Activated CD8-positive, alpha-beta memory T cell treated with anti-CD3 and anti-CD28 coated beads for 1 hour (primary cell): ENCODE results near the gene LRRC3B.
"Not testable (repeated sequence)": the region's sequence is repeated elsewhere in the genome, so short reads cannot be mapped to it uniquely, and the experiment has no call there.

Experiments used
- DNase-seq, 2 donors: peaks; one replicate each; pipeline ENCODE4 v3.0.0-alpha.2; 2020; ENCODE audit warnings: low read depth in 1 of 2; ENCODE audit errors: extremely low read depth in 1 of 2

LRRC3B gene, protein sequence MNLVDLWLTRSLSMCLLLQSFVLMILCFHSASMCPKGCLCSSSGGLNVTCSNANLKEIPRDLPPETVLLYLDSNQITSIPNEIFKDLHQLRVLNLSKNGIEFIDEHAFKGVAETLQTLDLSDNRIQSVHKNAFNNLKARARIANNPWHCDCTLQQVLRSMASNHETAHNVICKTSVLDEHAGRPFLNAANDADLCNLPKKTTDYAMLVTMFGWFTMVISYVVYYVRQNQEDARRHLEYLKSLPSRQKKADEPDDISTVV

DNA sequence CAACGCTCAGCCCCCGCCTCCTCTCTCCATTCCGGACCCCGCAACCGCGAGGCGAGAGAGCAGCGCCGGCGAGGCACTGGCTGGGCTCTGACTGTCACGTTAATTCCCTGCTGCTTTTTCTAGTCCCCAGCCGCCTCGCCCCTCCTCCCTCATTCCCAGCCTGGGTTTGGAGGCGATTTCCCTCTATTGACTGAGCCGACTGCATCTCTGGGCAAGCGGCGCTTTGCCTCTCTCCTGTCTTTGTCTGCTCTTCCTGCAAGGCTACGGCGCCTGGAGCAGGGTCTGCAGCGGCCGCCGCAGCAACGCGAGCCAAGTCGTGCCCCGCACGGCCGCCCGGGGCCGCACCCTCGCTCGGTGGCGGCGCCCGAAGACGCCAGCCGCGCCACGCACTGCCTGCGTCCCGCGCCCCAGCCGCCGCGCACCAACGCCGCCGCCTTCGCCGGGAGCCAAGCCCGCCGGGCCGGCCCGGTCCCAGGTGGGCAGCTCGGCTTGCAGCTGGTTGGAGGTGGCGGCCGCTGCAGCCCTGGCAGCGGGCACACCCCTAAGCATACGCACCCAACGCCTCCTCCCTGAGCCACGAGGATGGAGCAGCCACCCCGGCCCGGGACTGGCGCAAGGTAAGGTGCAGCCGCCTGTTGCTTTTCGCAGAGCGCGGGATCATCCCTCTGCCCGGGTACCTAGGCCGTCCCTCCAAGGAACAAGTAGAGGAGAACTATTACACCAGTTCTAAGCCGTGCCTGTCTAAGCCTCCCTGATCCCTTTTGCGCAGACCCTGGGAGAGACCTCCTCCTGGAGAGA is at the start of gene LRRC3B:
LRRC3B (plus strand) TSS at position 152 of the 798 bp plus-strand sequence. CDS start 86,901 bp downstream, outside the sequence.
- DNase-seq: no peak

DNA sequence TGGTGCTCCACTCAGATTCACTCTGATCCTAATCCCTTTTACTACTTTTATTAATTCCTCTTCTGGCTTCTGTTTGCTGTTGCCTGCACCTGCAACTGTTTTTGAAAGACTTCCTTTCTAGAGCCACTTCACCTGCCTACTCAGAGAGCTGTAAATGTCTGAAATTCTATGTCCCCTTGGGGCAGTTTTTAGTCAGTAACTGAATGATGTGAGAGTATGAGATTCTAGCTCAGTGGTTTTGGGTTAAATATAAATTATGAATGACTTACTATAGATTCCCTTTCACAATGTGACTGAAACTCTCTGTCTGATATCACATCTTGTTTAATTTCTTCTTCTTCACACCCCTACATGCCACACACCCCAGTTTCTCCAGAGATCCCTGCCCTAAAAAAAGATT is 47.8 kb upstream of the LRRC3B start:
- DNase-seq: no peak

- no peak for DNase-seq
These were observed 43.5 kb upstream of the LRRC3B start for GRCh38 chr3:26579116-26579515.

- no peak for DNase-seq
These were observed 35.0 kb upstream of the LRRC3B start for GRCh38 chr3:26587571-26587970.

DNA sequence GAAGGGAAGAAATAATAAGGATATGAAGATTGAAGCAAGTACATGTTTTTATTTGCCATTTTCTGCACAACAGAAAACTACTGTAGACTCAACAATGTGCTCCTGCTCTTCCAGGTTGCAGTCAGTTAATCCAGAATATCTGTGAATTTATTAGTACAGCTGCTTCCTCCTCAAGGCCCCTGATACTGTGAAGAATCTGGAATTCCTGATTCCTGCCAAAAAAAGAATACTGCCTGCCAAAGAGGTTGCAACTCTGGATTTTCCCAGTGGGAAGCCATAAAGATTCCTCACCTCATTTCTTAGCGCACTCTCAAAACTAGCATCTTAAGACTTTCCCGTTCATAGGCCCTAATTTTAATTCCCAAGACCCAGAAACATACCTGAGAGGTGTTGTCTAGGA is 33.6 kb upstream of the LRRC3B start:
- no peak for DNase-seq

GRCh38 chr3:26589678-26590077 is 32.9 kb upstream of the LRRC3B start:
- no peak for DNase-seq

DNA sequence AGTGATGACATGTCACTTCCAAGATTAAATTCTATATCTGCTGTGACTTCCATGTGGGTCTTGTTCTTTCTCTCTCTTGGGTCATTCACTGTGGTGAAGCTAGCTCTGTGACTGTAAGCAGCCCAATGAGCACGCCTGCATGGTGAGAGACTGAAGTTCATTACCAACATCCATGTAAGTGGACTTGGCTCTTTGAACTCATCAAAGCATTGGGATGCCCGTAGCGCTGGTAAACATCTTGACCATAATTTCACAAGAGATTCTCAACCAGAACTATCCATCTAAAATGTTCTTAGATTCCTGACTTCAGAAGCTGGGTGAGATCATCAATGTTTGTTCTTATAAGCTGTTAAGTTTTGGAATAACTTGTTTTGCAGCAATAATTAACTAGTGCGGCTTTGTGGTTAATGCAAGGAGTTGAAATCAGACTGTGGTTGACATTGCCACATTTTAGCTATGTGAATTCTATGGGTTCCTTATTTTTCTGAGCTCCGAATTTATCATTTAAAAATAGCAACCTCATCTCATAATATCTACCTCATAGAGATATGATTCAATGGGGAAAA is 31.6 kb upstream of the LRRC3B start:
- DNase-seq: no peak

- no peak for DNase-seq
These were observed 30.6 kb upstream of the LRRC3B start for GRCh38 chr3:26591926-26592325.

DNA sequence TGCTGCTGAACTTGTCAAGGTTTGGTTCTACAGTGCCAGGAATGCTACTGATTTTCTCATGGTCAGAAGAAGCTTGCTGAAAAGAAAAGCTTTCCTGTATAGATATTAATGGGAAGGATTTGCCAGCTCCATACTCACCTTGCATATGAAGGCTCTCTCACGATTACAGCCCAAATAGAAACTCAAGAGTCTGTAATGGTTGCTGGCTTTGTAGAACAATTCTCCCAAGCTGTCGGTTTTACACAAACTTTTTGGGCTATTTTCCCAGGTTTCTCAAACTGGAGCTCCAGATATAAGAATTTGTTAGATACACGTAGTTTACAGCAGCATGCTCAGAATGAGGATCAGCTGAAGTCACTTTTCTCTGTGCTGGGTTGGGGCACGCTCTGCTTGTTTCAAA is 30.1 kb upstream of the LRRC3B start:
- no peak for DNase-seq

- DNase-seq: no peak
These were observed 26.2 kb upstream of the LRRC3B start for GRCh38 chr3:26596335-26596734.

DNA sequence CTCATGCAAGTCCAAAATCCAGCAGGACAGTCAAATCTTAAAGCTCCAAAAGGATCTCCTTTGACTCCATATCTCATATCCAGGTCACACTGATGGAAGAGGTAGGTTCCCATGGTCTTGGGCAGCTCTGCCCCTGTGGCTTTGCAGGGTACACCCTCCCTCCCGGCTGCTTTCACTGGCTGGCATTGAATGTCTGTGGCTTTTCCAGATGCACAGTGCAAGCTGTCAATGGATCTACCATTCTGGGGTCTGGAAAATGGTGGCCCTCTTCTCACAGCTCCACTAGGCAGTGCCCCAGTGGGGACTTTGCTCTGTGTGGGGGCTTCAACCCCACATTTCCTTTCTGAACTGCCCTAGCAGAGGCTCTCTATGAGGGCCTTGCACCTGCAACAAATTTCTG is 19.3 kb upstream of the LRRC3B start:
- DNase-seq: not testable (repeated sequence)

GRCh38 chr3:26603771-26604170 is 18.8 kb upstream of the LRRC3B start:
- DNase-seq: not testable (repeated sequence)

GRCh38 chr3:26614006-26614685 is 8.4 kb upstream of the LRRC3B start:
- DNase-seq: no peak

GRCh38 chr3:26621176-26621575 is 1.4 kb upstream of the LRRC3B start:
- DNase-seq: no peak

- no peak for DNase-seq
These were observed 509 bp upstream of the LRRC3B start for GRCh38 chr3:26621906-26622620.

- no peak for DNase-seq
These were observed 1.0 kb downstream of the LRRC3B start for GRCh38 chr3:26623419-26624208.

- DNase-seq: no peak
These were observed 1.7 kb downstream of the LRRC3B start for GRCh38 chr3:26624209-26624765.

GRCh38 chr3:26625187-26625586 is 2.6 kb downstream of the LRRC3B start:
- DNase-seq: no peak

DNA sequence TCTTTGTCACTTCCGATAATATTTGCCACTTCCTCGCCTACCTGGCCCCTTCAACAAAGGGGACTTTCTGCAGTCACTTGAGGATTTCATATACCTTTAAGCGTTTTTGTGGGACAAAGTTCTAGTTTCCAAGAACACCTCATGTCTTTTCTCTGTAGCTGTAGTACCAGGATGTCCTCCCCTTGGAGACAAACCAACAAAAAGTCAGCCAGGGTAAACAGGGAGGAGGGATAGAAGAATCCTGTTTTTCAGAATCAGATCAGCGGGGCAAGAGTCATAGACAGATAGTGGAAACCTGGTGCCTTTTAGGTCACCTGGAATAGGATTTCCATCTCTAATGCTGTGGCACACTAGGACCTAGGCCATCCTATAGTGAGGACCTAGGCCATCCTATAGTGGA is 4.5 kb downstream of the LRRC3B start:
- no peak for DNase-seq

- DNase-seq: no peak
These were observed 6.3 kb downstream of the LRRC3B start for GRCh38 chr3:26628915-26629314.
